Activated CD4-positive, alpha-beta T cell treated with anti-CD3 and anti-CD28 coated beads, Interleukin-2, amount 10 ng/mL, durations not matched to agents 24 days and 14 days (primary cell): Measurements from ENCODE around the gene FHL1. TPM values are rescaled to one million over a fixed set of nuclear protein-coding genes. Genes with fewer than 3 reads are reported as not detected.

Source experiments
- DNase-seq: peaks from one replicate; pipeline ENCODE4 v3.0.0; 2022
- H3K27ac Mint-ChIP-seq: one replicate; pipeline ENCODE4 v1.8.0; 2022; ENCODE audit warnings: mild to moderate bottlenecking, mixed read lengths
- H3K27me3 Mint-ChIP-seq: one replicate; pipeline ENCODE4 v1.8.0; 2022; ENCODE audit warnings: mixed read lengths
- H3K36me3 Mint-ChIP-seq: one replicate; pipeline ENCODE4 v1.8.0; 2022; ENCODE audit warnings: low read depth, mild to moderate bottlenecking, mixed read lengths
- H3K4me1 Mint-ChIP-seq: one replicate; pipeline ENCODE4 v1.8.0; 2021; ENCODE audit warnings: mixed read lengths
- H3K4me3 Mint-ChIP-seq: one replicate; pipeline ENCODE4 v1.8.0; 2022; ENCODE audit warnings: mild to moderate bottlenecking, moderate library complexity, mixed read lengths
- H3K9me3 Mint-ChIP-seq: one replicate; pipeline ENCODE4 v1.8.0; 2021; ENCODE audit warnings: mixed read lengths
- intact Hi-C: fragments of 100-400 bp; cut with micrococcal nuclease; formaldehyde crosslinking; loops from one replicate; pipeline ENCODE4 v1.15.1; 2023
- total RNA-seq: library from RNA; stranded (reverse); gene quantifications from 2 replicates; pipeline ENCODE4 v1.2.3, GENCODE V29; 2022

The FHL1 gene
- total RNA-seq, 1 donor from 2014 or later: 15.2 TPM

DNA sequence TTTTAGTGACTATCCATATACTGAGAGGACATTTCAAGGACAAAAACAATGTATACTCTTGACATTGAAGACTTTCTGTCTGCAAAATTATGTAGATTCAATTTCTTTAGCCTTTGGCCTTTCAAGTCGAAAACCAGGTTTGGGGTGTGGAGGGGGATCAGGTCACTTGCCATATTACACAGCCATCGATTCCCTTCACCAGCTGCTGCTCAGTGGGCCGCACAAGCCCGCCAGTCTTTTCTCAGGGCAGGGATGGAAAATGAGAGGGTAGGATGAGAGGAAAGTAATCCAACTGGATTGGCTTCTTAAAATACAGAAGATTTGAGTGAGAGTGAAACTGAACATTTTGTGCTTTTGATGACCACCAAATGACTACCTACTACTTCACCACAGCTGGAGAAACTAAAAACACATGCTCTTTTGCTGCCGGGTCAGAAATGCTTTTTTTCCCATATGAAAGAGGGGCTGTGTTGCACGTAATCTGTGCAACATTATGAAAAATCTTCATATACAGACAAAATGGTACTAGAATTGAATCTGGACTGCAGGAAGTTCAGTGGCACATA lies 51.4 kb downstream of the FHL1 start:
- intact Hi-C loops: no loop called here
- H3K9me3 Mint-ChIP-seq: peaks cover 1% of the 10 kb centered on the region
- peaks cover 26% of the 10 kb centered on the region for H3K4me1 Mint-ChIP-seq
- H3K27me3 Mint-ChIP-seq: no peaks in the 10 kb centered on the region
- no peak overlapping the region for H3K4me3 Mint-ChIP-seq
- DNase-seq: no peak
- no peaks in the 10 kb centered on the region for H3K36me3 Mint-ChIP-seq
- H3K27ac Mint-ChIP-seq: no peak overlapping the region

DNA sequence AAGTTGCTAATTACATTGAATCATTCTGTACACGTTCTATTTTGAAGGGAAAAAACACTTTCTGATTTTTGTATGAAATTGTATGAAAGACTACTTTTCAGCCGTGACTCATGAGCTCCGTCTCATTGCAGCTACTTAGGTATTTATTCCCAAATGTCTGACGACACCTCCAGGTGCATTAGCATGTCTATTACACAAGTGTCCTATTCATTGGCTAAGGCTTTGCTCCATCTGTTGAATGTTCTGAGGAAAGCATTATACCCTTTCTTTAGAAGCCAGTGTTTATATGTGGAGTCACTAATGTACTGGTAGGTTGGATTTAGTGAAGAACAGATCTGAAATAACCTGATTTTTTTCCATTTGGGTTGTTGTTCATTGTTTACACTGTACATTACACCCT lies 52.0 kb downstream of the FHL1 start:
- no peak overlapping the region for H3K27ac Mint-ChIP-seq
- H3K4me3 Mint-ChIP-seq: no peak overlapping the region
- H3K4me1 Mint-ChIP-seq: peaks cover 24% of the 10 kb centered on the region
- H3K36me3 Mint-ChIP-seq: no peaks in the 10 kb centered on the region
- no peaks in the 10 kb centered on the region for H3K9me3 Mint-ChIP-seq
- no peaks in the 10 kb centered on the region for H3K27me3 Mint-ChIP-seq
- intact Hi-C loops: no loop called here
- DNase-seq: no peak

DNA sequence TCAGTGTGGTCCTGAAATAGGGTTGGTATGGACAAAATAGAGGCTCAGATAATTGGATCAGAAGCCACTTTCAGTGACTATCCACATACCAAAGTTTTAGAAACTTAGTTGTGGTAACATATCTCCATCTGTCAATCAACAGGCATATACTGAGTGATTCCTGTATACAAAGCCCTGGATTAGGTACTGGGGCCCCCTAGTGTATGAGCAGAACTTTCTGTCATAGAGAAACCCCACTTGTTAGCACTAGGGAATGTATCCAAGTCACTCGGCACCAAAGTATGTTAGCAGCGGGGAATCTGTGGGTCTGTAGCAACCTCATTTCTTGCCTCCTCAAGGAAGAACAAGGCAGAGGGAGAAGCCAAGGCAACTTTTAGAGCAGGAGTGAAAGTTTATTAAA lies 53.1 kb downstream of the FHL1 start:
- Mint-ChIP-seq H3K27me3 (no peaks in the 10 kb centered on the region), H3K4me1 (peaks cover 30% of the 10 kb centered on the region), H3K36me3 (no peaks in the 10 kb centered on the region), H3K27ac (no peak overlapping the region), H3K9me3 (no peaks in the 10 kb centered on the region), H3K4me3 (no peak overlapping the region)
- intact Hi-C loops: loop anchor here (5.0 to 10.0 kb wide), 2 partner anchors 56 to 173 kb away; partner anchors contain the start of gene FHL1
- DNase-seq: peak; percentile 69

DNA sequence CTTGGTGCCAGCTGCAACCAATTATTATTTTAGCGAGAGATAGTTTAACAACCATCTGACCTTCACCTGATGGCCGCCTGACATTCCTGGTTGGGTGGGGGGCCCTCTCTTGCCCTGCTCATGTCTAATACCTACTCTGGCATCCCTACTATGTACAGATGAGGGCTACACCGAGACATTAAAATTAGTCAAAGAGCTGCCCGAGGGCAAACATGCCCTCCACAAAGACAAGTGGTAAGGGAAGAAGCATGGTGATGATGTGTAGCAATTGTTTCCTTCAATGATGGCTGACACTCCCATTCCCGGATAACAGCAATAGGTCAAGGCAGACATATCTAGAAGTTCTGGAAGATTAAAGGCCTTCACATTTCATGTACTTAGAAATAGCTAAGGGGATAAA lies 54.3 kb downstream of the FHL1 start:
- H3K9me3 Mint-ChIP-seq: no peaks in the 10 kb centered on the region
- H3K27me3 Mint-ChIP-seq: no peaks in the 10 kb centered on the region
- H3K4me1 Mint-ChIP-seq: peaks cover 24% of the 10 kb centered on the region
- no peak overlapping the region for H3K4me3 Mint-ChIP-seq
- H3K27ac Mint-ChIP-seq: no peak overlapping the region
- no peaks in the 10 kb centered on the region for H3K36me3 Mint-ChIP-seq
- DNase-seq: no peak
- intact Hi-C loops: loop anchor here (5.0 to 10.0 kb wide), 2 partner anchors 57 to 174 kb away; partner anchors contain the start of gene FHL1

DNA sequence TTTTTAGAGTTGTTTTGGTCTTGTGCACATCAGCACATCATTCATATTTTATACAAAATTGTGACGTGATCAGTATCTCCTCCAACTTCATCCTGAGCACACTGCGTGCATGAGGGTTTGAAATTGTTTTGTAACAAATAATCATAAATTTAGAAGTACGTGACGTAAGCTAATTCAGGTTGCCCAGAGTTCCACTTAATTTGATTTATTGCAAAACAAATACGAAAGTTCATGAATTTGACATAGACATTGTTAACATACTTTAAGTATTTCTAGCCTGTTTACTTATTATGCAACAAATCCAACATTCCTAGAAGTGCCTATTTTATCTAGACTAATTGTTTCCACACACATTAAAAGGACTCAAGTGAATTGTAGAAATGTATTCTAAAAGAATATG lies 55.6 kb downstream of the FHL1 start:
- Mint-ChIP-seq H3K4me1 (peaks cover 21% of the 10 kb centered on the region), H3K36me3 (no peaks in the 10 kb centered on the region), H3K4me3 (no peak overlapping the region), H3K9me3 (no peaks in the 10 kb centered on the region), H3K27me3 (no peaks in the 10 kb centered on the region), H3K27ac (no peak overlapping the region)
- no peak for DNase-seq
- intact Hi-C loops: loop anchor here (5.0 to 10.0 kb wide), 2 partner anchors 58 to 176 kb away; partner anchors contain the start of gene FHL1

DNA sequence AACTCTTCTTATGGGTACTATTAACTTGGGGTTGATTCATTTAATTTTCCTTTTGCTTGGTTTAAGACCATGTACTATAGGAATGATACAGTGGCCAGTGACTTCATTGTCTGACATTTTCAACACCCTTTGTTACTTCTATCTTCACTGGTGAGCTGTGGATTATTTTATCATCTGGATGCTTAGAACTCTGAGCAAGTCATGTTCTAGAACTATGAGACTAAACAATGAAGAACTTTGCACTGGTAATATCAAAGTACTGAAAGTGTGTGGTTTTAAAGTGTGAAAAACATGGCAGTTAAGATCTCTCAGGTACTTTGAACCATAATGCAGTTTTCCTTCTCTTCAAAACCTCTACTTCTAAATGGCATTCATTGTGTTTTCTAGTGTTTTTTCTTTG lies 56.1 kb downstream of the FHL1 start:
- no peaks in the 10 kb centered on the region for H3K9me3 Mint-ChIP-seq
- no peak overlapping the region for H3K27ac Mint-ChIP-seq
- peaks cover 21% of the 10 kb centered on the region for H3K4me1 Mint-ChIP-seq
- H3K36me3 Mint-ChIP-seq: no peaks in the 10 kb centered on the region
- H3K4me3 Mint-ChIP-seq: no peak overlapping the region
- intact Hi-C loops: loop anchor here (5.0 to 10.0 kb wide), 2 partner anchors 59 to 176 kb away; partner anchors contain the start of gene FHL1
- no peak for DNase-seq
- H3K27me3 Mint-ChIP-seq: no peaks in the 10 kb centered on the region

DNA sequence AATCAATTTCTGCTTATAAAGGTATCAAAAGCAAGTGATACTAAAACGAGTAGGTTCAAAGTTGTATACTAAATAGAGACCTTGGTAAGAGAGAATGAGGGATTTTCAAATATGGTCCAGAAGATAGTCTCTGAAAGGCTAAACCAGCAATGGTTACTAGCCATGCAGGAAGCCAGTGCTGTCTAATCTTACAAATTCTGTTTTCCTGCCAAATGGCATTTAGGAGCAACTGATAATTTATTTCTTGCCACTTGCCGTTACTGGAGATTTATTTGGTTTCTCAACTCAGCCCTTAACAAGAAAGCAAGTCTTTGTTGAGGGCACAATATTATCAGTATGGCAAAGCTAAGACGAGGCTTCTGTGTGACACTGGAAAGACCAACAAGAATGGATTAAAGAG lies 56.6 kb downstream of the FHL1 start:
- H3K9me3 Mint-ChIP-seq: no peaks in the 10 kb centered on the region
- intact Hi-C loops: loop anchor here (5.0 to 10.0 kb wide), 2 partner anchors 59 to 177 kb away; partner anchors contain the start of gene FHL1
- no peaks in the 10 kb centered on the region for H3K27me3 Mint-ChIP-seq
- no peak overlapping the region for H3K27ac Mint-ChIP-seq
- H3K4me3 Mint-ChIP-seq: no peak overlapping the region
- no peak for DNase-seq
- peaks cover 21% of the 10 kb centered on the region for H3K4me1 Mint-ChIP-seq
- H3K36me3 Mint-ChIP-seq: no peaks in the 10 kb centered on the region

DNA sequence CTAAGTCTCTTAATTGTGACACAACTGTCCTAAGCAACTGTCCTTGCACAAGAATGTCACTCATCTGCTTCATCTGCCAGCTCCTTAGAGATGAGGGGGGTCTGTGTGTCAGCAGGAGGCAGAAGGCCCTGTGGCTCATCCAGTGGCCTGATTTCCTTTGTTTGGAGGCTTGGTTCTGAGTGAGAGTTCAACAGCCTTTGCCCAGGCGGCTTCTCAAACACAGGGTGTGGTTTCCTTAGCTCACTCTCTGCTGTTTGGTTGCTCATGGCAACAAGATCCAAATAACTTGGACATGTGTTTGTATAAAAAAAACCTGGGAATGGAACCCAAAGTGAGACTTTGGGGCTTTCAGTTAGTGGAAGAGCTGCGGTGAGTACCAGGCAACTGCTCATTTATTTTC lies 57.2 kb downstream of the FHL1 start:
- no peak overlapping the region for H3K27ac Mint-ChIP-seq
- H3K4me1 Mint-ChIP-seq: peaks cover 21% of the 10 kb centered on the region
- H3K9me3 Mint-ChIP-seq: no peaks in the 10 kb centered on the region
- intact Hi-C loops: loop anchor here (5.0 to 10.0 kb wide), 2 partner anchors 60 to 177 kb away; partner anchors contain the start of gene FHL1
- H3K27me3 Mint-ChIP-seq: no peaks in the 10 kb centered on the region
- H3K4me3 Mint-ChIP-seq: no peak overlapping the region
- peaks cover 3% of the 10 kb centered on the region for H3K36me3 Mint-ChIP-seq
- peak; percentile 78 for DNase-seq

DNA sequence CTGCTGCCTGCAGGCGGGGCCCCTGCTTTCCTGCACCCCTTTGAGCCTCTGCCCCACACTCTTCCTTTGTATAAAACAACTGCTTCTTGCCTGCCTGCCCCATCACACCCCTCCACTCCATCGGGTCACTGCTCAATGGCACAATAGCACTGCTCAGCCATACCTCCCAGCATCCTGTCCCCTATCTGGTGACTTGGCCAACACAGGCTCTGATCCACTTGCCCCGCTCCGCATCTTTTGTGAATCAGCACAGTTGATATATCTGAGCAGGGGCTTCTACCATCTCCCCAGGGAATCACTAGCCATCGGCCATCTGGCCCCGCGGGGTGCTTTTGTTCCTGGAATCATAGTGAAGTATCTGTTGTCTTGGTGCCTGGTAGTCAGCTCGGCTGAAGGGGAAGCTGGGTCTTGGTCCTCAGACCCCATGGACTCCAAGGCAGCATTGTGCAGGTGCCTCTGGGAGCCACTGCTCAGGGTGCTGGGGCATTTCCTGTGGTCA lies 58.6 kb downstream of the FHL1 start:
- Mint-ChIP-seq H3K27me3 (no peaks in the 10 kb centered on the region), H3K27ac (no peak overlapping the region), H3K36me3 (peaks cover 8% of the 10 kb centered on the region), H3K9me3 (no peaks in the 10 kb centered on the region), H3K4me1 (peaks cover 19% of the 10 kb centered on the region), H3K4me3 (no peak overlapping the region)
- intact Hi-C loops: loop anchor here (10.0 kb wide), 1 partner anchor 61 kb away; the partner anchor contains the start of gene FHL1
- no peak for DNase-seq

DNA sequence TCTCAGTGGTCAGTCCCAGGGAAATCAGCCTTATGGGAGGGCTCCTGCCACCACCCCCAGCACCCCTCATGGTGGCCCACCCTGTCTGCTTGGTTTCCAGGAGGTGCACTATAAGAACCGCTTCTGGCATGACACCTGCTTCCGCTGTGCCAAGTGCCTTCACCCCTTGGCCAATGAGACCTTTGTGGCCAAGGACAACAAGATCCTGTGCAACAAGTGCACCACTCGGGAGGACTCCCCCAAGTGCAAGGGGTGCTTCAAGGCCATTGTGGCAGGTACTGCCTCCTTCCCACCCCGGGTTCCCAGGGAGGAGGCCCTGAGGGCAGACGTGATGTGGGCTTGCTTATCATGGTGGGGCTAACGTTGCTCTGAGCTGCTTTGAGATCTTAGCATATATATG lies 59.6 kb downstream of the FHL1 start:
- no peaks in the 10 kb centered on the region for H3K27me3 Mint-ChIP-seq
- no peaks in the 10 kb centered on the region for H3K9me3 Mint-ChIP-seq
- no peak overlapping the region for H3K27ac Mint-ChIP-seq
- H3K4me3 Mint-ChIP-seq: no peak overlapping the region
- peaks cover 8% of the 10 kb centered on the region for H3K36me3 Mint-ChIP-seq
- peaks cover 18% of the 10 kb centered on the region for H3K4me1 Mint-ChIP-seq
- DNase-seq: no peak
- intact Hi-C loops: loop anchor here (10.0 kb wide), 1 partner anchor 62 kb away; the partner anchor contains the start of gene FHL1

DNA sequence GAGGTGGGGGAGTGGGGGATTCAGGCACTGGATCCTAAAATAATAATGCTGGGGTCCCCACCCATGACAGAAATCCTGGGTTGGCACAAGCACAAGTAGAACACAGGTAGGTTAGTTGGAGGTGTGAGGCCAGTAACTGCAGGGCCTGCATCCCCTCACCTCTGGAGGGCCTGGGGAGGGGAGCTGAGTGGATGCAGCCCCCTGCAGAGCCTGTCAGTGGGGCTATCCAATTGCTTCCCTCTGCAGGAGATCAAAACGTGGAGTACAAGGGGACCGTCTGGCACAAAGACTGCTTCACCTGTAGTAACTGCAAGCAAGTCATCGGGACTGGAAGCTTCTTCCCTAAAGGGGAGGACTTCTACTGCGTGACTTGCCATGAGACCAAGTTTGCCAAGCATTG lies 60.2 kb downstream of the FHL1 start:
- Mint-ChIP-seq H3K9me3 (no peaks in the 10 kb centered on the region), H3K27me3 (no peaks in the 10 kb centered on the region), H3K36me3 (peaks cover 8% of the 10 kb centered on the region), H3K4me1 (peaks cover 18% of the 10 kb centered on the region), H3K4me3 (no peak overlapping the region), H3K27ac (no peak overlapping the region)
- no peak for DNase-seq
- intact Hi-C loops: loop anchor here (10.0 kb wide), 1 partner anchor 63 kb away; the partner anchor contains the start of gene FHL1

DNA sequence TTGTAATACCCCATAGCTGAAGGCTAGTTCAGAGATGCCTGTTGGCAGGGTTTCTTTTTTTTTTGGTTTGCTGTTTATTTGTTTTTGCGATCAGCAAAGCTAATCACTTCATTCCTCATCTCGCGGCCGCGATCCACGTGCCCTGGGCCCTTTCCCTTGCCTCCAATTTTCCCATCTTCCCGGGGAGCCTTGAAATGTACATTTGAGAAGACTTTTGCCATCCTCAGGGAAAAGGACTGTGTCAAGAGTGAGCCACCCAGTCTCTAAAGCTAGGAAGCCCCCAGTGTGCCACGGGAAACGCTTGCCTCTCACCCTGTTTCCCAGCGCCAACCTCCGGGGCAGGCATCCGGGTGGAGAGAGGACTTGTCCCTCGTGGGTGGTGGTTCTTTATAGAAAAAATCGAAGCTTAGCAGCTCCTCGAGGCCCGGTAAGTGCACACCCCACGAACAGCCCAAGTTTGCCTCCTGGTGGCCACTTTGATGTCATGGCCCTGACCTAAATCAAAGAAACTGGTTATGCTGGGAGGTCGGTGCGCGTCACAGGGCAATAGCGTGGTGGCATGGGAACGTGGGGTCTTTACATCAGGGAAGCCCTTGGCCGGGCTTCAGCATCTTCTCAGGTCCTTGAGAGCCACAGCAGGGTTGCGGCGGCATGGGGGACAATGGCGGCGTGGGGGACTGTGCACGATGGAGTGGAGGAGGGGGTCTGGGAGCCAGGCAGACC lies 61.8 kb downstream of the FHL1 start:
- H3K4me1 Mint-ChIP-seq: peaks cover 8% of the 10 kb centered on the region
- H3K9me3 Mint-ChIP-seq: no peaks in the 10 kb centered on the region
- H3K4me3 Mint-ChIP-seq: no peak overlapping the region
- intact Hi-C loops: loop anchor here (10.0 kb wide), 1 partner anchor 64 kb away; the partner anchor contains the start of gene FHL1
- H3K27me3 Mint-ChIP-seq: no peaks in the 10 kb centered on the region
- H3K27ac Mint-ChIP-seq: no peak overlapping the region
- peak; percentile 75 for DNase-seq
- peaks cover 8% of the 10 kb centered on the region for H3K36me3 Mint-ChIP-seq

DNA sequence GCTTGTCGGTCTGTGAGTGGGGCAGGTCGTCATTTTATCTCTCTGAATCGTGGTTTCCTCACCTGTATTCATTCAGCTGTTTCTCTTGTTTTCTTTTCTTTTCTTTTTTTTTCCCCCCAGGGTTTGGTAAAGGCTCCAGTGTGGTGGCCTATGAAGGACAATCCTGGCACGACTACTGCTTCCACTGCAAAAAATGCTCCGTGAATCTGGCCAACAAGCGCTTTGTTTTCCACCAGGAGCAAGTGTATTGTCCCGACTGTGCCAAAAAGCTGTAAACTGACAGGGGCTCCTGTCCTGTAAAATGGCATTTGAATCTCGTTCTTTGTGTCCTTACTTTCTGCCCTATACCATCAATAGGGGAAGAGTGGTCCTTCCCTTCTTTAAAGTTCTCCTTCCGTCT lies 62.4 kb downstream of the FHL1 start:
- no peak for DNase-seq
- intact Hi-C loops: loop anchor here (10.0 kb wide), 1 partner anchor 65 kb away; the partner anchor contains the start of gene FHL1
- H3K4me3 Mint-ChIP-seq: no peak overlapping the region
- H3K9me3 Mint-ChIP-seq: no peaks in the 10 kb centered on the region
- peaks cover 8% of the 10 kb centered on the region for H3K36me3 Mint-ChIP-seq
- peaks cover 4% of the 10 kb centered on the region for H3K4me1 Mint-ChIP-seq
- H3K27ac Mint-ChIP-seq: no peak overlapping the region
- no peaks in the 10 kb centered on the region for H3K27me3 Mint-ChIP-seq

DNA sequence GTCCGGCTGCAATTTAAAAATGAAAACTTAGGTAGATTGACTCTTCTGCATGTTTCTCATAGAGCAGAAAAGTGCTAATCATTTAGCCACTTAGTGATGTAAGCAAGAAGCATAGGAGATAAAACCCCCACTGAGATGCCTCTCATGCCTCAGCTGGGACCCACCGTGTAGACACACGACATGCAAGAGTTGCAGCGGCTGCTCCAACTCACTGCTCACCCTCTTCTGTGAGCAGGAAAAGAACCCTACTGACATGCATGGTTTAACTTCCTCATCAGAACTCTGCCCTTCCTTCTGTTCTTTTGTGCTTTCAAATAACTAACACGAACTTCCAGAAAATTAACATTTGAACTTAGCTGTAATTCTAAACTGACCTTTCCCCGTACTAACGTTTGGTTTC lies 62.9 kb downstream of the FHL1 start:
- intact Hi-C loops: no loop called here
- H3K27ac Mint-ChIP-seq: no peak overlapping the region
- H3K4me1 Mint-ChIP-seq: no peaks in the 10 kb centered on the region
- no peaks in the 10 kb centered on the region for H3K27me3 Mint-ChIP-seq
- no peaks in the 10 kb centered on the region for H3K9me3 Mint-ChIP-seq
- DNase-seq: no peak
- no peak overlapping the region for H3K4me3 Mint-ChIP-seq
- H3K36me3 Mint-ChIP-seq: peaks cover 8% of the 10 kb centered on the region
